GM12891 (cell line): ENCODE measurements around the gene ZBTB4.
A peak's percentile ranks its signal among the peaks of the same experiment; 100 is the strongest.

Source experiments
- DNase-seq: peaks from one replicate; pipeline ENCODE4 v3.0.0; 2011; ENCODE audit warnings: low spot score; ENCODE audit not compliant: insufficient read length
- FAIRE-seq: peaks from 2 replicates; lab custom pipeline; 2011; peaks lifted over from hg19 to GRCh38; lab: Jason Lieb, UNC
- PAX5 ChIP-seq: IDR thresholded peaks from 2 replicates; pipeline ENCODE4 v1.6.1; 2011; ENCODE audit warnings: low read length, moderate library complexity, mild to moderate bottlenecking; ENCODE audit not compliant: insufficient read depth, severe bottlenecking
- POLR2A ChIP-seq: IDR thresholded peaks from 2 replicates; pipeline ENCODE4 v1.6.1; 2011; ENCODE audit warnings: low read depth, low read length, control low read depth
- POLR2AphosphoS5 ChIP-seq: IDR thresholded peaks from 2 replicates; pipeline ENCODE4 v1.6.1; 2011; ENCODE audit warnings: low read depth, low read length, control low read depth
- POU2F2 ChIP-seq: IDR thresholded peaks from 2 replicates; pipeline ENCODE4 v1.6.1; 2011; ENCODE audit warnings: low read depth, mild to moderate bottlenecking, control low read depth, low read length, moderate library complexity
- SPI1 ChIP-seq: IDR thresholded peaks from 2 replicates; pipeline ENCODE4 v1.6.1; 2011; ENCODE audit warnings: low read depth, low read length, control low read depth
- TAF1 ChIP-seq: IDR thresholded peaks from 2 replicates; pipeline ENCODE4 v1.6.1; 2011; ENCODE audit warnings: low read depth, low read length, control low read depth

Gene ZBTB4

DNA sequence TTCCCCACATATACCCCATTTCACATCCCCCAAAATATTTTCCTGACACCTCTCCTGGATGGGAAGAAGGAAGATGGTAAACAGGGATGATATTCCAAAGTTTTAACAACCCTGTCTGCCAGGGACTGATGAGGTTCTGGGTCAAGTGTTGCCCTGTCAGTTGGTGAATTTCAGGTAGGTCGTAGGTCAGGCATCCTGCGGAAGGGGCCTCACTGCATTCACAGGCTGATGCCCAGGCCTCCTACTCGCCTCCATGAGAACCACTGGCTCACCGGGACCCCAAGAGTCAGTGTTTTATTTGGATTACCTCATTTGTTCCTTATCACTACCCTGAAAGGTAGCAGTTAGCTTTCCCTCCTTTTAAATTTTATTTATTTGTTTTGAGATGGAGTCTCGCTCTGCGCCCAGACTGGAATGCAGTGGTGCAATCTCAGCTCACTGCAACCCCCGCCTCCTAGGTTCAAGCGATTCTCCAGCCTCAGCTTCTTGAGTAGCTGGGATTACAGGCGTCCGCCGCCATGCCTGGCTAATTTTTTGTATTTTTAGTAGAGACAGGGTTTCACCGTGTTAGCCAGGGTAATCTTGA is 10.5 kb downstream of the ZBTB4 start:
- FAIRE-seq, result no peak
- TF ChIP-seq POLR2A (no peak), POLR2AphosphoS5 (no peak), PAX5 (no peak), TAF1 (no peak), SPI1 (no peak), POU2F2 (no peak)
- no peak for DNase-seq

DNA sequence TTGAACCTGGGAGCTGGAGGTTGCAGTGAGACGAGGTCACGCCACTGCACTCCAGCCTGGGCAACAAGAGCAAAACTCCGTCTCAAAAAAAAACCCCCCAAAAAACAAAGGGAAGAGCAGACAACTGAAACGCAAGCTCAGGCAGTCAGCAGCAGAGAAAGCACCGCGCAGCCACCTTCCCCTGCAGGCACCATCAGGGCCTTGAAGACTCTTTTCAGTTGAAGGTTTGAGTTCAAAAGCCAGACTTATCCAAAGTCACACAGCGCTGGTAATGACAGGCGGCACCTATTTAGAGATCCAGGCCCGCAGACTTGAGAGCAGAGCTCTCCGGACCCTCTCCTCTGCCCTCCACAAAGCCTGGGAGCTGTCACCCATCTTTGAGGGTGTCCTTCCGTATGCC is 11.1 kb downstream of the ZBTB4 start:
- TF ChIP-seq POU2F2 (no peak), PAX5 (no peak), TAF1 (no peak)
- DNase-seq, result no peak
- no peak for FAIRE-seq

DNA sequence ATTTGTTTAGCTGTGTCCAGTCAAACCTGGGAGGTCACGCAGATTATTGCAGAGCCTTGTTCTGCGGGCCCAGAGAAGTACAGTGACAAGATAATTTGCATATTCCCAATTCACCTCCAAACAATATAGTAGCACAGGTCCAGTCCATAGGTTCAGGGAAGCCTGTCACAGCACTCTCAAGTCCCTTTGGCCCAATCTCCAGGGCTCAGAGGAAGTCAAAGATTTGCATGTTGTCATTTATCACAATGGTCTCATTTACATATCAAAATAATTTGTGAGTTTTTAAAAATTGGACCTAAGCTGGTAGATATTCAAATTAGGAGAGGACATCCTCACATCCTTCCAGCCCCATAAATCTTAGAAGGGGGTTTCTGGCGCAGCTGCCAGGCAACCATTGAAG is 11.9 kb downstream of the ZBTB4 start:
- TF ChIP-seq POLR2AphosphoS5, result no peak
- peak; percentile 17; the same call in 1 of the 2 replicates for TF ChIP-seq POU2F2
- DNase-seq, result no peak
- no peak for FAIRE-seq

DNA sequence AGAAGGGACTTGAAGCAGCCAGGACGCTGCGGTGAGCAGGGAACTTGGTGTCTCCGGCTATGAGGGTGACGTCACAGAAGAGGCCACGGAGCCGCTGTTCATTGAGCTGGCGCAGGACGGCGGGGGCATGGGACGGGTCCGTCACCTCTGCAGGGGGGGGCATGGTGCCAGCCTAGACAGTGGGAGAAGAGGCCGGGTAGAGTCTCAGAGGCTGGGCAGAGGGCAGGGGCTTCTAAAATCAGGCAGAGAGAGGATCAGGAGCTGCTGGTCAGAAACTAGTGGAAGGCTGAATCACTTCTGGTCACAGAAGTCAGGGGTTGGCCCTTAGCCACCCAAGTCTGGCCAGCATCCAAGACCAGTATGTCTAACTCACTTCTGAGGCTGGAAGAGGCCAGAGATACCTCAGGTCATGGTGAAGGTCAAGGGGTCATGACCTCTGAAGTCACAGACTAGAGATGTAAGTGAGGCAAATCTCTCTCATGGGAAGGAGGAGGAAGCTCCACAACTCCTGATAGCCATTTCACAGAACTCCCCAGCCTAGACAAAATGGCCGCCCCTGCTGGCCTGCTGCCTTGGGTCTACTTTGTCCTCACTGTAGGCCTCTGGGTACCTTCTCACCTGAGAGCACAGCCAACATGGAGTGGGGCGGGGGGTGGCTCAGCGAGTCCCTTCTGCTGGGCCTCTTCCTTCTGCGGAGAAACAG is 12.6 kb downstream of the ZBTB4 start:
- DNase-seq, result no peak
- no peak for FAIRE-seq
- TF ChIP-seq SPI1, result no peak
- no peak for TF ChIP-seq POLR2AphosphoS5
- TF ChIP-seq POU2F2, result no peak
- no peak for TF ChIP-seq TAF1
- no peak for TF ChIP-seq PAX5
- TF ChIP-seq POLR2A, result no peak

DNA sequence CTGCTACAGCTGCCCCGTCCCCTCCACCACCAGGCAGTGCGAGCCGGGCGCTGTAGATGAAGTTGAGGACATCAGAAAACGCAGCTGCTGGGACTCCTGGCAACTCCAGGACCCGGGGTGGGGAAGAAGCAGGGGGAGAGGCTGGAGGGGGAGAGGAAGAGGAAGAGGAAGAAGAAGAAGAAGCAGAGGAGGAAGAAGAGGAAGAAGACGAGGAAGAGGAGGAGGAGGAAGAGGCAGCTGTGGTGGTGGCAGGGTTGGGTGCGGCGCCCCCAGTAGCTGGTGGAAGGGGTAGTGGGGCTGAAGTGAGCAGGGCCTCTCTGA is 13.2 kb downstream of the ZBTB4 start:
- FAIRE-seq, result no peak
- no peak for TF ChIP-seq SPI1
- TF ChIP-seq PAX5, result no peak
- TF ChIP-seq POLR2AphosphoS5, result no peak
- TF ChIP-seq TAF1, result no peak
- TF ChIP-seq POU2F2, result no peak
- TF ChIP-seq POLR2A, result no peak
- no peak for DNase-seq

DNA sequence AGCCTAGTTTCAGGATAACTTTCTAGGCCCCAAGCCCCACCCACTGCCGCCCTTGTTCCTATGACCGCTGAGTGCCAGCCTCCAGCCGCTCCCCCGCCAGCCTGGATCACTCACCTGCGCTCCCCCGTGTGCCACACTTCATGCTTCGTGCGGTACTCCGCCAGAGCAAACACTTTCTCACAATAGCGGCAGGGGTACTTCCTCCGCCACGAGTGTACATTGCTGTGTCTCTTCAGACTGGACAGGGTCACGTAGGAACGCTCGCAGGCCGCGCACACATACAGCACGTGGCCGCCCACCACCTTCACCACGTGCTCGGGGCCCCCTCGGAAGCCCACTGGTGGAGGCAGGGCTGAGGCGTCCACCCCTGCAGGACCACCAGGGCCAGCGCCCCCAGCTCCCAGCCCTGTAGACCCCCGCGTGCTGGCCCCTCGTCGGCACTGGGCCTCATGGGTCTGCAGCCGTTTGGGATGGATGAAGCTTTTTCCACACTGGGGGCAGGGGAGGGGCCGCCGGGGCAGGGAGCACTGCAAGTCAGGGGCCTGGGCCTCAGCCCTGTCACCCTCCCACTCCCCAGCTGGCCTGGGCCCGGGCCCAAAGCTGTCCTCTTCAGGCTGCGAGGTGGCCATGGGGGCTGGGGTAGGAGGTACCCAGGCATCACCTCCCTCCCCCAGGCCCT is 13.7 kb downstream of the ZBTB4 start:
- DNase-seq, result no peak
- FAIRE-seq, result no peak
- TF ChIP-seq SPI1 (no peak), POLR2A (no peak)

DNA sequence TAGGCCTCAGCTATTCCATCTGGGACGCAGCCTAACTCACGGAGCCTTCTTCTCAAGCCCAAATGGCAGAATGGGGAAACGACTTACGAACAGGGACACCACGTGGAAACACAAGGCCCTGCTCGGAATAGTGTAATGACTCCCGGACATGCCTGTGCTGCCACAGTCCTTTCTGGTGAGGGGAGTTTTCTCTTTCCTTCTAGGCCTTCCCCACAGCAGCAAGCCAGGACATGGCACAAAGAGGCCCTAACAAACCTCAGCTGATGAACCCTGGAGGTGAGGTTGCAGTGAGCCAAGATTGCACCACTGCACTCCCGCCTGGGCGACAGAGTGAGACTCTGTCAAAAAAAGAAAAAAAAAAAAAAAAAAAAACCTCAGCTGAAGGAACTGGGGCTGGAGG is 15.3 kb downstream of the ZBTB4 start:
- no peak for TF ChIP-seq PAX5
- no peak for TF ChIP-seq POU2F2
- no peak for TF ChIP-seq POLR2A
- no peak for TF ChIP-seq TAF1
- TF ChIP-seq POLR2AphosphoS5, result no peak
- TF ChIP-seq SPI1, result no peak
- no peak for DNase-seq
- FAIRE-seq, result no peak

DNA sequence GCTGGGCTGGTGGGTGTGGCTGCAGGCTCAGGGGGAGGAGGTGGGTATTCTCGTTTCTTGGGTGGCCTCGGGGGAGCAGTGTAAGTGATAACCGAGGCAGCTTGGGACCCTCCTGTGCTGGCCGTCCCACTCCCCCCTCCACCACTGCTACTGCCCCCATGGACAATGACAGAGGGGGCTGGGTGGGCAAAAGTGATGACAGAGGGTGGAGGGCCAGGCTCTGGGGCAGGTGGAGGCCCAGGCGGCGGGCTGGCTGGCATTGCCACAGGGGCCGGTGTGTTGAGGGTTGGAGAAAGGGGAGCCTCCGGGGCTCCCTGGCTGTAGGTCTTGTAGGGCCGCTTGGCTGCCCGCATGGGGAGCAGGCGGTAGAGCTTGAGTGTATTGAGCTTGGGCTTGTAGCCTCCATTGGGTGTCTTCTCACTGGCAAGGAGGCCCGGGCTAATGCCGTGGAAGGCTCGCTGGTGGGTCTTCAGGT is 16.0 kb downstream of the ZBTB4 start:
- DNase-seq (no peak), FAIRE-seq (no peak)
- TF ChIP-seq POLR2AphosphoS5 (no peak), POLR2A (no peak), SPI1 (no peak), TAF1 (no peak), PAX5 (no peak), POU2F2 (no peak)

DNA sequence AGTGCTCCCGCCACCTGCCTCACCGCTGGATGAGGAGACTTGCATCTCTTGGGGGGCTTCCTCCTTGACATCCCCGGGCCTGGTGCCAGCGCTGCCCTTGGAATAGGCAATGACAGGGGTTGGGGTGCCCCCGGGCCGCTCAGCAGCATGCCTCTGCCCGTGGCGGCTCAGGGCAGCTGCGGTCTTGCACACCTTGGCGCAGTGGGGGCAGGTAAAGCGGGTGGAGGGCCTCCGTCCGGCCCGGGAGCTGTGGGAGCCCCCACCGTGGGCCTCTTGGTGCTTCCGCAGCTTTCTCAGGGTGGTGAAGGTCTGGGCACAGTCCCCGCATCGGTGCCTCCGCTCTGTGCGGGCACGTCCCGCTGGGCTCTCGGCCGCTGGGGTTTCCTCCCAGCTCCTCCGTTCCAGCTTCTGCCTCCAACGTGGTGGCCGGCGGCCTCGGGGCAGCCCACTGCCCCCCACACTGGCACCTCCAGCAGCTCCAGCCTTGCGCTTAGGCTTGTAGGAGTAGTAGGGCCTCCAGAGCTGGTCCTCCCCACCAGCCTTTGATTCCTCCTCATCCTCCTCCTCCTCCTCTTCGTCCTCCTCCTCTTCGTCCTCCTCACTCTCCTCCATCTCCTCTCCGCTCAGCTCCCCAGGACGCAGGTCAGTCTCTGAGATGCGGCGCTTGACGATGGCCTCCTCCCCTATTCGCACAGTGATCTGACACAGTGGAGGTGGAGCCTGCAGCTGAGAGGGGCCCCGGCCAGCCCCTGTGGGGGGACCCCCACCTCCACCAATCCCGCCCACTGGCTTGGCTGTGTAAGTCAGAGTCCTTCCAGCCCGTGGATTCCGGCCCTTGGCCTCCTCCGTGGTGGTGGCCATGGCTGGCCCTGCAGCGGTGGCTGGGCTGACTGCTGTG is 16.7 kb downstream of the ZBTB4 start:
- no peak for DNase-seq
- FAIRE-seq, result no peak
- TF ChIP-seq POLR2AphosphoS5 (no peak), POU2F2 (no peak), POLR2A (no peak), PAX5 (no peak), TAF1 (no peak), SPI1 (no peak)
